GM23338 (cell line): ENCODE measurements around the gene INPP1. TPM values are rescaled to one million over a fixed set of nuclear protein-coding genes. Genes with fewer than 3 reads are reported as not detected.

Source experiments
- ATAC-seq: fragments of 200-7000 bp; cut with Tn5 transposase; 3 replicates; pipeline ENCODE4 v1.9.1; 2020
- DNase-seq: peaks from one replicate; pipeline ENCODE4 v3.0.0-alpha.2; 2015; ENCODE audit warnings: low spot score
- H2AFZ ChIP-seq: fragments of 200-600 bp; sonication (generic); 2 replicates; pipeline ENCODE4 v1.8.0; 2016; ENCODE audit warnings: antibody characterized with exemption, mild to moderate bottlenecking, moderate library complexity
- H3F3A ChIP-seq: fragments of 200-600 bp; sonication (generic); replicated peaks from 2 replicates; pipeline ENCODE4 v1.8.0; 2017; ENCODE audit warnings: antibody characterized with exemption, mixed run types, low read depth
- H3K27ac ChIP-seq: fragments of 200-600 bp; sonication (generic); 2 replicates; pipeline ENCODE4 v1.6.1; 2016; ENCODE audit warnings: low read depth
- H3K27me3 ChIP-seq: fragments of 200-600 bp; sonication (generic); 2 replicates; pipeline ENCODE4 v1.8.0; 2016; ENCODE audit warnings: mild to moderate bottlenecking, mixed run types, moderate library complexity; ENCODE audit not compliant: insufficient read depth
- H3K36me3 ChIP-seq: fragments of 200-600 bp; sonication (generic); 2 replicates; pipeline ENCODE4 v1.8.0; 2016; ENCODE audit warnings: mild to moderate bottlenecking; ENCODE audit not compliant: insufficient read depth
- H3K4me1 ChIP-seq: fragments of 200-600 bp; sonication (generic); 2 replicates; pipeline ENCODE4 v1.8.0; 2016; ENCODE audit warnings: mild to moderate bottlenecking, moderate library complexity; ENCODE audit not compliant: insufficient read depth
- H3K4me2 ChIP-seq: fragments of 200-600 bp; sonication (generic); 2 replicates; pipeline ENCODE4 v1.7.1; 2017; ENCODE audit warnings: mixed run types
- H3K4me3 ChIP-seq: fragments of 200-600 bp; sonication (generic); 2 replicates; pipeline ENCODE4 v1.6.1; 2016; ENCODE audit warnings: mixed run types
- H3K79me2 ChIP-seq: fragments of 200-600 bp; sonication (generic); replicated peaks from 2 replicates; pipeline ENCODE4 v1.8.0; 2017; ENCODE audit warnings: mild to moderate bottlenecking; ENCODE audit not compliant: insufficient read depth
- H3K9me2 ChIP-seq: fragments of 200-600 bp; sonication (generic); 2 replicates; pipeline ENCODE4 v1.8.0; 2017; ENCODE audit not compliant: insufficient read depth
- H4K20me1 ChIP-seq: fragments of 200-600 bp; sonication (generic); replicated peaks from 2 replicates; pipeline ENCODE4 v1.8.0; 2017; ENCODE audit warnings: mild to moderate bottlenecking; ENCODE audit not compliant: insufficient read depth
- H3K27ac Mint-ChIP-seq: 2 replicates; pipeline ENCODE4 v1.8.0; 2020; ENCODE audit warnings: inconsistent platforms, mild to moderate bottlenecking, moderate library complexity, mixed read lengths
- H3K27me3 Mint-ChIP-seq: 3 replicates; pipeline ENCODE4 v1.8.0; 2022; ENCODE audit warnings: low read depth, mild to moderate bottlenecking, moderate library complexity, mixed read lengths, inconsistent platforms; ENCODE audit not compliant: insufficient read depth, poor library complexity
- H3K36me3 Mint-ChIP-seq: 3 replicates; pipeline ENCODE4 v1.8.0; 2021; ENCODE audit warnings: low read depth, mild to moderate bottlenecking, inconsistent platforms, moderate library complexity, mixed read lengths
- H3K4me1 Mint-ChIP-seq: 3 replicates; pipeline ENCODE4 v1.8.0; 2020; ENCODE audit warnings: mild to moderate bottlenecking, inconsistent platforms, mixed read lengths
- H3K4me3 Mint-ChIP-seq: 3 replicates; pipeline ENCODE4 v1.8.0; 2021; ENCODE audit warnings: moderate library complexity, mild to moderate bottlenecking, inconsistent platforms, mixed read lengths
- H3K9me3 Mint-ChIP-seq: 3 replicates; pipeline ENCODE4 v1.8.0; 2020; ENCODE audit warnings: moderate library complexity, mild to moderate bottlenecking, inconsistent platforms, mixed read lengths
- CREB1 ChIP-seq: fragments of 250-450 bp; sonication (Bioruptor Pico); IDR thresholded peaks from 2 replicates; pipeline ENCODE4 v1.5.0; 2020; ENCODE audit warnings: low read depth, mild to moderate bottlenecking, moderate library complexity
- NANOG ChIP-seq: IDR thresholded peaks from 2 replicates; pipeline ENCODE4 v1.6.1; 2016; ENCODE audit warnings: antibody characterized with exemption, borderline replicate concordance
- POLR2AphosphoS5 ChIP-seq: IDR thresholded peaks from 2 replicates; pipeline ENCODE4 v1.6.1; 2016; ENCODE audit warnings: antibody characterized with exemption, low read depth
- polyA plus RNA-seq: library from polyadenylated mRNA; unstranded; fragments of >200 nt; fragmentation: Nextera tagmentation; extraction: Ambion mirVana; gene quantifications from 2 replicates; pipeline ENCODE4 v1.2.1, GENCODE V29; 2016
- total RNA-seq: library from RNA; depleted of rRNA; stranded (reverse); fragments of >200 nt; shearing (Covaris generic); gene quantifications from 2 replicates; pipeline ENCODE4 v1.2.3, GENCODE V29; 2014
- TF ChIP-seq, protein P1 (sequence below): fragments of 250-450 bp; sonication (Bioruptor Pico); IDR thresholded peaks from 2 replicates; pipeline ENCODE4 v1.5.0; 2020; ENCODE audit warnings: mild to moderate bottlenecking, moderate library complexity

Gene INPP1
- total and polyA plus RNA-seq, 2 experiments from 2014 or later, result 2.6 to 6.5 TPM

DNA sequence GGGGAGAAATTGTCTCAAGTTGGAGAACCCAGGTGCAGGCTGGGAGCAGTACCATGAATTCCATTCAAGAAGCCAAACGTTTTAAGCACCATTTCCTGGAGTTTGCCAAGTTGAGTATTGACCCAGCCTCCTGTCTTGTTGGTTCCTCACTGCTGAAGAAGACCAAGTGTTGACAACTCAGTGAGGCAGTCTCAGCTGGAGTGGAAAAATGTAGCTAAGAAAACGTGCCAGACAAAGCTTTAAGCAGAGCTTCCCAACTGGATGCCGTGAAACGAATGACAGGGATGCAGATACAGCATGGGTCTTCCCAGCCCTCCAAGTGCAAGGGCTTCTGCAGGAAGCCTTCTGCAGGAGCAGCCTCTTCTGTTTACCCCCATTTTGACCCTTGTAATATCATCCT, 778 bp upstream of the INPP1 start (continued):
- TF ChIP-seq, protein P1, sequence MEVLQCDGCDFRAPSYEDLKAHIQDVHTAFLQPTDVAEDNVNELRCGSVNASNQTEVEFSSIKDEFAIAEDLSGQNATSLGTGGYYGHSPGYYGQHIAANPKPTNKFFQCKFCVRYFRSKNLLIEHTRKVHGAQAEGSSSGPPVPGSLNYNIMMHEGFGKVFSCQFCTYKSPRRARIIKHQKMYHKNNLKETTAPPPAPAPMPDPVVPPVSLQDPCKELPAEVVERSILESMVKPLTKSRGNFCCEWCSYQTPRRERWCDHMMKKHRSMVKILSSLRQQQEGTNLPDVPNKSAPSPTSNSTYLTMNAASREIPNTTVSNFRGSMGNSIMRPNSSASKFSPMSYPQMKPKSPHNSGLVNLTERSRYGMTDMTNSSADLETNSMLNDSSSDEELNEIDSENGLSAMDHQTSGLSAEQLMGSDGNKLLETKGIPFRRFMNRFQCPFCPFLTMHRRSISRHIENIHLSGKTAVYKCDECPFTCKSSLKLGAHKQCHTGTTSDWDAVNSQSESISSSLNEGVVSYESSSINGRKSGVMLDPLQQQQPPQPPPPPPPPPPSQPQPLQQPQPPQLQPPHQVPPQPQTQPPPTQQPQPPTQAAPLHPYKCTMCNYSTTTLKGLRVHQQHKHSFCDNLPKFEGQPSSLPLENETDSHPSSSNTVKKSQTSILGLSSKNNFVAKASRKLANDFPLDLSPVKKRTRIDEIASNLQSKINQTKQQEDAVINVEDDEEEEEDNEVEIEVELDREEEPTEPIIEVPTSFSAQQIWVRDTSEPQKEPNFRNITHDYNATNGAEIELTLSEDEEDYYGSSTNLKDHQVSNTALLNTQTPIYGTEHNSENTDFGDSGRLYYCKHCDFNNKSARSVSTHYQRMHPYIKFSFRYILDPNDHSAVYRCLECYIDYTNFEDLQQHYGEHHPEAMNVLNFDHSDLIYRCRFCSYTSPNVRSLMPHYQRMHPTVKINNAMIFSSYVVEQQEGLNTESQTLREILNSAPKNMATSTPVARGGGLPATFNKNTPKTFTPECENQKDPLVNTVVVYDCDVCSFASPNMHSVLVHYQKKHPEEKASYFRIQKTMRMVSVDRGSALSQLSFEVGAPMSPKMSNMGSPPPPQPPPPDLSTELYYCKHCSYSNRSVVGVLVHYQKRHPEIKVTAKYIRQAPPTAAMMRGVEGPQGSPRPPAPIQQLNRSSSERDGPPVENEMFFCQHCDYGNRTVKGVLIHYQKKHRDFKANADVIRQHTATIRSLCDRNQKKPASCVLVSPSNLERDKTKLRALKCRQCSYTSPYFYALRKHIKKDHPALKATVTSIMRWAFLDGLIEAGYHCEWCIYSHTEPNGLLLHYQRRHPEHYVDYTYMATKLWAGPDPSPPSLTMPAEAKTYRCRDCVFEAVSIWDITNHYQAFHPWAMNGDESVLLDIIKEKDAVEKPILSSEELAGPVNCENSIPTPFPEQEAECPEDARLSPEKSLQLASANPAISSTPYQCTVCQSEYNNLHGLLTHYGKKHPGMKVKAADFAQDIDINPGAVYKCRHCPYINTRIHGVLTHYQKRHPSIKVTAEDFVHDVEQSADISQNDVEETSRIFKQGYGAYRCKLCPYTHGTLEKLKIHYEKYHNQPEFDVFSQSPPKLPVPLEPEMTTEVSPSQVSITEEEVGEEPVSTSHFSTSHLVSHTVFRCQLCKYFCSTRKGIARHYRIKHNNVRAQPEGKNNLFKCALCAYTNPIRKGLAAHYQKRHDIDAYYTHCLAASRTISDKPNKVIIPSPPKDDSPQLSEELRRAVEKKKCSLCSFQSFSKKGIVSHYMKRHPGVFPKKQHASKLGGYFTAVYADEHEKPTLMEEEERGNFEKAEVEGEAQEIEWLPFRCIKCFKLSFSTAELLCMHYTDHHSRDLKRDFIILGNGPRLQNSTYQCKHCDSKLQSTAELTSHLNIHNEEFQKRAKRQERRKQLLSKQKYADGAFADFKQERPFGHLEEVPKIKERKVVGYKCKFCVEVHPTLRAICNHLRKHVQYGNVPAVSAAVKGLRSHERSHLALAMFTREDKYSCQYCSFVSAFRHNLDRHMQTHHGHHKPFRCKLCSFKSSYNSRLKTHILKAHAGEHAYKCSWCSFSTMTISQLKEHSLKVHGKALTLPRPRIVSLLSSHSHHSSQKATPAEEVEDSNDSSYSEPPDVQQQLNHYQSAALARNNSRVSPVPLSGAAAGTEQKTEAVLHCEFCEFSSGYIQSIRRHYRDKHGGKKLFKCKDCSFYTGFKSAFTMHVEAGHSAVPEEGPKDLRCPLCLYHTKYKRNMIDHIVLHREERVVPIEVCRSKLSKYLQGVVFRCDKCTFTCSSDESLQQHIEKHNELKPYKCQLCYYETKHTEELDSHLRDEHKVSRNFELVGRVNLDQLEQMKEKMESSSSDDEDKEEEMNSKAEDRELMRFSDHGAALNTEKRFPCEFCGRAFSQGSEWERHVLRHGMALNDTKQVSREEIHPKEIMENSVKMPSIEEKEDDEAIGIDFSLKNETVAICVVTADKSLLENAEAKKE (CRISPR knock-in tag), result 0 out of 2 replicates have a peak, but pooled peaks have one; percentile 23

DNA sequence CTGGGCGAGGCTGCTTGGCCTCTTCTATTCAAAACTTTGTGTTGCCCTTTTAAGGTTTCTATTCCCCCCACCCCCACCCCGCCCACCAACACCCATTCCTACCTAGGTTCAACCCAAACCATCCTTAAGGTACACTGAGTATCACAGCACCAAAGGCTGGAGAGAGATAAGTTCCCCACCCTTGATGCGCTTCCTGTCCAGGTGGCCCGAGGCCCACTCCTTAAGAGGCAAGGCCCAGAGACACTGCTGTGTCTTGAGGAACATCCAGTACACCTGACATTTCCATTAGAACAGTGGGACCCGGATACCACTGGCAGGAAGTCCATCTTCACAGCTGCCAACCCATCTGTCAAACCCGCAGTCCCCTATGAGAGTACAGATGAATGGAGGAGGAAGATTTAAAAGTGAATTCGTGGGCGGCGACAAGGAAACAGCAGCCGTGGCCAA, 277 bp upstream of the INPP1 start:
- Mint-ChIP-seq H3K4me1 (peaks cover 23% of the 10 kb centered on the region), H3K9me3 (no peaks in the 10 kb centered on the region; the same call in 2 of the 3 replicates), H3K4me3 (peak overlapping the region; percentile 78), H3K36me3 (no peaks in the 10 kb centered on the region), H3K27ac (no peak overlapping the region), H3K27me3 (peaks cover 17% of the 10 kb centered on the region)
- no peaks in the 10 kb centered on the region for H4K20me1 ChIP-seq
- peak; percentile 48 for DNase-seq
- H3F3A ChIP-seq, result no peaks in the 10 kb centered on the region
- TF ChIP-seq NANOG (no peak), POLR2AphosphoS5 (no peak)
- H3K4me1 ChIP-seq, result peaks cover 6% of the 10 kb centered on the region
- ATAC-seq, result peak; percentile 34
- H2AFZ ChIP-seq, result peak overlapping the region; percentile 93
- H3K4me2 ChIP-seq, result peak overlapping the region; percentile 82
- H3K36me3 ChIP-seq, result no peaks in the 10 kb centered on the region
- H3K9me2 ChIP-seq, result no peaks in the 10 kb centered on the region
- H3K79me2 ChIP-seq, result no peaks in the 10 kb centered on the region
- H3K4me3 ChIP-seq, result peak overlapping the region; percentile 67
- peaks cover 21% of the 10 kb centered on the region for H3K27me3 ChIP-seq
- no peak overlapping the region for H3K27ac ChIP-seq

DNA sequence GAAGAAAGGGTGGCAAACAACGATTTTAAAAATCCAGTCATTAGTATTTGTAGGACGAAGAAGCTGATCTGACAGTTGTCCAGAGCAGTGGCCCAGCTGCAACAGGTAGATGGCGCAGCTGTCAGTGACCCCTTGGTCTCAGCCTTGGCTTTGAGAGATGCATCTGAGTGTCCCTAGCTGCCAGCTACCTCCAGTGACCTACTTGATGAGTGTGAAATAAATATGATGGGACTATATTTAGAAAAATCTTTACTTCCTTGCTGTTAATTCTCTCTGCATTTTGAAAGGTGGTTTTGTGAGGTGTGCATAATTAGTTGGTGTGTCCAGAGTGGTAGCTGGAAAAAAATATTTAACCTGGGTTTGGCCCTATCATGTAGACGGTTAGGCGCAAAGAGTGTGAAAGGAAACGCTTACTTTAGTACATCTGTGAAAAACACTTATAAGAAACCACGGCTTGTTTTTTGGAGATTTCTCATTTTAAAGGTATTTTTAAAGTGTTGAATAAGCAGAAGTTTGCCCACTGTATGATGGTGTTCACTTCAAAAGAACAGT, 963 bp downstream of the INPP1 start:
- peak overlapping the region; percentile 67 for H3K4me3 ChIP-seq
- H3K36me3 ChIP-seq, result no peaks in the 10 kb centered on the region
- no peaks in the 10 kb centered on the region for H3F3A ChIP-seq
- peak; percentile 55 for DNase-seq
- H3K79me2 ChIP-seq, result no peaks in the 10 kb centered on the region
- ATAC-seq, result peak; percentile 66
- peak overlapping the region; percentile 93 for H2AFZ ChIP-seq
- peaks cover 21% of the 10 kb centered on the region for H3K27me3 ChIP-seq
- no peaks in the 10 kb centered on the region for H3K36me3 Mint-ChIP-seq
- H4K20me1 ChIP-seq, result no peaks in the 10 kb centered on the region
- no peak overlapping the region for H3K27ac ChIP-seq
- H3K4me2 ChIP-seq, result peak overlapping the region; percentile 82
- H3K9me2 ChIP-seq, result no peaks in the 10 kb centered on the region
- no peak overlapping the region for H3K27ac Mint-ChIP-seq
- peaks cover 23% of the 10 kb centered on the region for H3K4me1 Mint-ChIP-seq
- peaks cover 6% of the 10 kb centered on the region for H3K4me1 ChIP-seq
- H3K9me3 Mint-ChIP-seq, result no peaks in the 10 kb centered on the region; the same call in 2 of the 3 replicates
- peaks cover 17% of the 10 kb centered on the region for H3K27me3 Mint-ChIP-seq
- peak overlapping the region; percentile 73 for H3K4me3 Mint-ChIP-seq
- no peak for TF ChIP-seq CREB1 (CRISPR knock-in tag)
- TF ChIP-seq, protein P1 (CRISPR knock-in tag), result no peak
